ENCODE measurements around the gene GBE1. TPM values are rescaled to one million over a fixed set of nuclear protein-coding genes. Genes with fewer than 3 reads are reported as not detected.
"Not testable (repeated sequence)": the region's sequence is repeated elsewhere in the genome, so short reads cannot be mapped to it uniquely, and the experiment has no call there.

Gene GBE1
- total RNA-seq, 4 donors from 2014 or later: 22.2 to 27.8 (median 25.3) TPM

- peak overlapping the region; percentile 97 to 99 (median 98) for H3K27ac ChIP-seq (replicated peaks in 1 of 4)
- H3K36me3 ChIP-seq: peaks cover 0 to 12% (median 0%) of the 10 kb centered on the region in 4 donors
- peaks cover 41 to 49% (median 45%) of the 10 kb centered on the region in 4 donors for H3K4me1 ChIP-seq
- intact Hi-C loops (cut with DNase I): no loop called here
- H3K9me3 ChIP-seq: no peaks in the 10 kb centered on the region
- peak overlapping the region; percentile 69 to 88 (median 74) for H3K4me3 ChIP-seq
- TF ChIP-seq EP300 (IDR thresholded peaks at IDR 0.05) (no peak), CTCF (IDR thresholded peaks at IDR 0.05) (no peak), POLR2AphosphoS5 (IDR thresholded peaks at IDR 0.05) (no peak), POLR2A (IDR thresholded peaks at IDR 0.05; ENCODE audit: low read depth) (no peak)
- no peak for DNase-seq (ENCODE audit: extremely low spot score)
- H3K27me3 ChIP-seq: no peaks in the 10 kb centered on the region
- 38% methylated on average over 3 of the region's 3 CpGs for WGBS
These were observed 1.2 kb downstream of the GBE1 start for GRCh38 chr3:81760215-81760614.

DNA sequence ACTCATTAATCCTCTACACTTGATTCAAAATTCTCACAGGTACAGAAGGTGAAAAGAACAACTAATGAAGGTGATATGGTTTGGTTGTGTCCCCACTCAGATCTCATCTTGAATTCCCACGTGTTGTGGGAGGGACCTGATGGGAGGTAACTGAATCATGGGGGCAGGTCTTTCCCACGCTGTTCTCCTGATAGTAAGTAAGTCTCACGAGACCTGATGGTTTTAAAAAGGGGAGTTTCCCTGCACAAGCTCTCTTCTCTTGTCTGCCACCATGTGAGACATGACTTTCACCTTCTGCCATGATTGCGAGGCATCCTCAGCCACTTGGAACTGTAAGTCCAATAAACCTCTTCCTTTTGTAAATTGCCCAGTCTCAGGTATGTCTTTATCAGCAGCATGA is 2.7 kb downstream of the GBE1 start:
- intact Hi-C loops (cut with DNase I); DNase-seq (ENCODE audit: extremely low spot score); H3K9me3 ChIP-seq; H3K27me3 ChIP-seq; H3K4me3 ChIP-seq: not testable (repeated sequence)
- peak overlapping the region; percentile 15 to 99 (median 98) for H3K27ac ChIP-seq (replicated peaks in 1 of 4)
- H3K4me1 ChIP-seq: peaks cover 37 to 49% (median 44%) of the 10 kb centered on the region in 4 donors
- 88% methylated on average over 4 of the region's 4 CpGs for WGBS
- H3K36me3 ChIP-seq: peaks cover 0 to 12% (median 0%) of the 10 kb centered on the region in 4 donors

GRCh38 chr3:81758275-81758674 is 3.2 kb downstream of the GBE1 start:
- 25% methylated on average over 1 of the region's 1 CpG for WGBS
- Histone ChIP-seq H3K27ac (replicated peaks in 1 of 4) (peak overlapping the region in 3 of 4 donors; percentile 97 to 99 (median 98)), H3K9me3 (peaks cover 0 to 2% (median 0%) of the 10 kb centered on the region in 4 donors), H3K4me3 (no peak overlapping the region), H3K4me1 (peaks cover 37 to 49% (median 44%) of the 10 kb centered on the region in 4 donors), H3K27me3 (no peaks in the 10 kb centered on the region), H3K36me3 (peaks cover 0 to 15% (median 0%) of the 10 kb centered on the region in 4 donors)
- intact Hi-C loops (cut with DNase I): no loop called here
- no peak for TF ChIP-seq POLR2AphosphoS5 (IDR thresholded peaks at IDR 0.05)
- TF ChIP-seq CTCF (IDR thresholded peaks at IDR 0.05): no peak
- DNase-seq (ENCODE audit: extremely low spot score): no peak

DNA sequence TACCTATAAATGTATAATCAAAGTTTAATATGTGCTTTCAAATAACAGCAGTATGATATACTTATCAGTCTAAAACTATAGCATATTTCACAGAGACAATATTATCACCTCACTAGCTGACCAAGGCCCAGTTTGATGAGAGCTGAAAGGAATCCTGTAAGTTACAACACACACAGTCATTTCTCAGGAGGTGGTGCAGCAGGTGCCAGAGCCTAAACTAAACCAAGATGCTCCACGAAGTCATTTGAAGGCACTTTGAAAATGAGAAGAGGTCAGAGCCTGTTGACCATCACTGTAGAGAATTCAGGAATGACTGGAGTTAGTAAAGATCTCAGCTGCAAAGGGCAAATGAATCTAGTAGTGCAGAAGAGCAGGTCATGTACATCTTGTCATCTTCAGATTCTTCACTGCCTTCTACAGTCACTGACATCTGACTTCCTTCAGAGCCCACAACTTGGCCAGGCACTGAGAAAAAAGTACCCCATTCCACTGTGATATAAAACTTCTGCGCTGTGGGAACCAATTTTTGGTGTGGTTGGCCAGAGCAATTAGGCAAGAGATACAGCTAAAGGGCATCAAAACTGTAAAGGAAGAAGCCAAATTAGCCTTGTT is 7.9 kb downstream of the GBE1 start:
- DNase-seq (ENCODE audit: extremely low spot score): no peak
- H3K4me3 ChIP-seq: no peak overlapping the region
- H3K27ac ChIP-seq (replicated peaks in 1 of 4): no peak overlapping the region
- WGBS: 45% methylated on average over 2 of the region's 2 CpGs
- TF ChIP-seq POLR2AphosphoS5 (IDR thresholded peaks at IDR 0.05): no peak
- no peak for TF ChIP-seq POLR2A (IDR thresholded peaks at IDR 0.05; ENCODE audit: low read depth)
- TF ChIP-seq CTCF (IDR thresholded peaks at IDR 0.05): no peak
- TF ChIP-seq EP300 (IDR thresholded peaks at IDR 0.05): no peak
- H3K4me1 ChIP-seq: peaks cover 10 to 19% (median 16%) of the 10 kb centered on the region in 4 donors
- intact Hi-C loops (cut with DNase I): no loop called here
- peaks cover 0 to 2% (median 0%) of the 10 kb centered on the region in 4 donors for H3K9me3 ChIP-seq
- H3K27me3 ChIP-seq: no peaks in the 10 kb centered on the region
- H3K36me3 ChIP-seq: peaks cover 0 to 25% (median 2%) of the 10 kb centered on the region in 4 donors

- intact Hi-C loops (cut with DNase I): no loop called here
- no peak for TF ChIP-seq POLR2A (IDR thresholded peaks at IDR 0.05; ENCODE audit: low read depth)
- no peak for TF ChIP-seq POLR2AphosphoS5 (IDR thresholded peaks at IDR 0.05)
- no peak for TF ChIP-seq CTCF (IDR thresholded peaks at IDR 0.05)
- TF ChIP-seq EP300 (IDR thresholded peaks at IDR 0.05): no peak
- H3K4me1 ChIP-seq: peaks cover under 1 to 11% (median 7%) of the 10 kb centered on the region in 4 donors
These were observed 8.8 kb downstream of the GBE1 start for GRCh38 chr3:81752604-81753003.

More at GRCh38 chr3:81752604-81753003, 8.8 kb downstream of the GBE1 start:
- H3K4me3 ChIP-seq: no peak overlapping the region
- H3K36me3 ChIP-seq: peaks cover 0 to 22% (median 2%) of the 10 kb centered on the region in 4 donors
- no peaks in the 10 kb centered on the region for H3K27me3 ChIP-seq
- no peak for DNase-seq (ENCODE audit: extremely low spot score)
- peaks cover 0 to 2% (median 0%) of the 10 kb centered on the region in 4 donors for H3K9me3 ChIP-seq
- no peak overlapping the region for H3K27ac ChIP-seq (replicated peaks in 1 of 4)
